Raji (cell line): ENCODE results near the gene ARHGEF5.

Experiments
- POLR2A ChIP-seq: IDR thresholded peaks from 2 replicates; pipeline ENCODE4 v1.6.1; 2011; ENCODE audit warnings: low read depth, low read length, control low read depth; ENCODE audit not compliant: insufficient read depth

Gene ARHGEF5

DNA sequence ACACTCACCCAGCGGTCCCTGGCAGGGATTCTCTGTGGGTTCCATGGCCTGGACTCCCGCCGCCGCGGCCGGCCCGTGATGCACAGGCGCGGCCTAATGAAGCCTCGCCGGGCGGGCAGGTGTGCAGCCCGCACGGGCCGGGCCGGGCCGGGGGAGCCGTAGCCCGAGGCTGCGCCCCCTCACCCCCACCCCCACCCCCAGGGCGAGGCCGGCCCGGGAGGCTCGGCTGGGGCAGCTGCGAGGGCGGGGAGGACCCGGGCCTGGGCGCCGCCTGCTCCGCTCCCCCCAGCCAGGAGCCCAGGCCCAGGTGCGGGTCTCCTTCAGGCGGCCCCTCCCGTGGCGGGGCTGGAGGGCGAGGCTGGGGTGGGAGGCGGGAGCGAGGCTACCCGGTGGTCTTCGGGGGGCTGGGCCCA lies 48.5 kb downstream of the ARHGEF5 start, which contains the start of gene NOBOX:
NOBOX (minus strand) TSS at position 45 of the 413 bp plus-strand sequence.
- no peak for TF ChIP-seq POLR2A

DNA sequence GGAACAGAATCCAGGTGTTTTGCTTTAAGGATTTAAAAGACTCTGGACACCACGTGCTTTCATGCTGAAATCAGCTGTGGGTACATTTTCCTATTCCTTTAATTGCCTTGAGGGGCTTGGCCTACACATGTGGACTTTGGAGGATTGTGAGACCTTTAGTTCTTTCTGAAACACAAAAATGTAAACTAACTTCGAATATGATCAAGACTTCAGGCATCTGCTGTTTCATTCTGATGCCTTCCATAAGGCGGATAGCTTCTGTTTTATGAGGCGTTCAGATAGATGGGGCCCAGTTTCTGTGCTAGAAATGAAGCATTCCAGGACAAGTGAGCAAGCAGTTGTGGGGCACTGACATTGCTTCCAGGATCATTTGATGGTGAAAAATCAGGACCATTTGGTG lies 49.7 kb downstream of the ARHGEF5 start:
- TF ChIP-seq POLR2A, result no peak

DNA sequence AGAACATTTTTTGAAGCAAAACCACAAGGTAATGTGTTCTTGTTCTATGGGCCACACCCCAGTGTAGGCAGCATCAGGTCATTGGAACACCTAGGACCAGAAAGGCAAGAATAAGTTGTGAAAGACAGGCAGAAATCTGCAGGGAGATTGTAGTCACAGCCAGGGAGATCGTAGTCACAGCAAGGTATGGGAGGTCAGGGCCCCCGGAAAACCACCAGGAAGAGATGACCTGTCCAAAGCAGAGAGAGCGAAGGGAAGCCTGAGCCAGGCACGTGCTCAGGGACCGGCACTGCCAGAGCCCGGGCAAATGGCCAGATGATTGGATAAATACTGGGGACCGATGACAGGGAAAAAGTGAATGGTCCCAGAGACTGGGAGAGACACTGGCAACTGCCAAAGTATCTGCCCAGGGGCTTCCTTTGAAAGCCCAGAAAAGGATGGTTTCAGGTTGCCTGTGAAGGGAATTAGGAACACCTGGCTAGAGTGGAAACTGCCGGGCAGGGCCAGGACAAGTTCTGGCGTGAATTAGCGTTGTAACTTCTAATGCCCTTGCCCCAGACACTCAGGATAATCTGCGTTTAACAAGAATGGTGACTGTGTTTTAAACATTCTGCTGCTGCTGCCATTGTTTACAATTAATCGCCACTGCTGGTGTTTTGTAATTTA lies 52.2 kb downstream of the ARHGEF5 start:
- TF ChIP-seq POLR2A, result no peak

DNA sequence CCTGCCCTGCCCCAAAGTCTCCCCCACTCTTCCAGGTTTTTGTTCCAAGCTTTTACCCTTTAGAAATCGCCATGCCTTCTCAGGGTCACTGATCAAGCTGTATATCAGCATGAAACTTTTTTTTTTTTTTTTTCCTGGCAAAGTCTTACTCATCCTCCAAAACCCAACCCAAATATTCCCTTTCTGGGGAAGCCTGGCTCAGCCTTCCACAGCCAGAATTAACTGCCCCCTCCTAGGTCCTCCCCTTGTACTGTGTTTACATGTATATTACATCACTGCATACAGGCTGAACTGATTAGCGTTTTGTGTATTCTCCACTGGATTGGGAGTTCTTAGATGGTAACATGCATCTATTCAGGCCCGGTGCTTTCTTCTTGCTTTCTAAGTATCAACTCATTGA lies 52.9 kb downstream of the ARHGEF5 start:
- no peak for TF ChIP-seq POLR2A

DNA sequence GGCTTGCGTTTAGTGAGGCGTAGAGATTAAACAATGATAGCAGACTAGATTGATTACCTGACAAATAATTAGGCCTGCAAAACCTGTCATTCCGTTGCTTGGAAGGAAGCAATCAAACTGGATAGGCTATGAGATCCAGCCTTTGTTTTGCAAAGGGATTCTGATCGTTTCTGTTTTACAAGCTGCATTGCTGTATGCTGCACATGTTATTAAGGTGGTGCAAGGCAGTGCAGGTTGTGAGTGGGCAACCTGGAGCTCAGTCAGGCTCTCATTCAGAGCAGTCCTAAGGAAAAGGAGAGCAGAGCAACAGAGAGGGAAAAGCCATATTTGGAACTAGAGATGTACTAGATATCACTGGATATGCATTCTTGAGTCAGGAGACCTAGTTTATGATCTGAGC lies 55.2 kb downstream of the ARHGEF5 start:
- no peak for TF ChIP-seq POLR2A

DNA sequence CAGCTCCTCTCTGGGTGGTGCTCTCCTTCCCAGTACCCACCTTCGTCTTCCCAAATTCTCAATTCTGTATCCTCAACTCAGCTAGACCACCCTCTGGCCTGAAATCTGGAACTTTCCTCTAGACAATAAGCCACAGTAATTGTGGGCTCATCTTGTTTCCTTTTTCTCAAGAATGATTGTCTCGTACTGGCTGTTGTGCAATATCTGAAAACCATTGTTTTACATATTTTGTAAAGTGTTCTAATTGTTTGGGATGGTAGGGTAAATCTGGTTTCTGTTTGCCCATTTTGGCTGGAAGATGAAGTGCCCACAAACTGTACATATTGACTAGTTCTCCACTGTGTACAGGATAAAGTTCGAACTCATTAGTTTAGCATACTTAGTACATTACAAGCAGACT lies 59.6 kb downstream of the ARHGEF5 start:
- TF ChIP-seq POLR2A, result no peak

DNA sequence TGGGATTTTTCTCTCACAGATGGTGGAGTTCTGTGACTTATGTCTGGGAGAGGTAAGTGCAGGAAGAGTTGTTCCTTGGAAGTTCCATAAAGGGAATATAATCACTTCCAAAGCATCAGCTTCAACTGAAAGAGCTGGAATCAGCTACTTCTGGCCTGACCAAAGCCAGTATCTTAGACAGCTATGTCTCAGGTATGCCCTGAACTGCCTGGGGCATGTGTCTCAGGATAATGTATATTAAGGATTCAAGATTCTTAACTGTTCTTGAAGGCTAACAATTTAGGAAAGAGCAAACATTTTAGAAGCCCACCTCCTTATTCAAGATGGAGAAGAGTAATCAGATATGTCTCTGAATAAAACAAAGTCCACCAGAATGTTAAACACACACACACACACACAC lies 60.7 kb downstream of the ARHGEF5 start:
- no peak for TF ChIP-seq POLR2A

DNA sequence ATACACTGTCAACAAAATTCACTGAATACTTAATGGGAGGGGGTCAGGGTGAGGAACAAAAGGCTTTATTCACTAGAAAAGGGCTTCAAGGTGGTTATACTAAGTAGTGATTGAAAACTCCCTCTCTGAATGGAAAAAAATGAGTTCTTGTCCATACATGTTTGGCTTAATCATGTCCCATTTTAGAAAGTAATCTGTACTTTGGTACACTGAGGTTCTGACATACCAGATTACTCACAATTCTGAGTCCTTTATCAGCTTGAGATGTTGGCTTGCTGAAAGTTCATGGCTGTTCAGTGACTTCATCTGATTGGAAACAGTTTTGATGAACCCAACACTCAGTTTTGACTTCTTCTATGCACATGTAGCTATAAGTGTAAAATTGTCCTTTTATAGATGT lies 61.1 kb downstream of the ARHGEF5 start:
- TF ChIP-seq POLR2A, result no peak

DNA sequence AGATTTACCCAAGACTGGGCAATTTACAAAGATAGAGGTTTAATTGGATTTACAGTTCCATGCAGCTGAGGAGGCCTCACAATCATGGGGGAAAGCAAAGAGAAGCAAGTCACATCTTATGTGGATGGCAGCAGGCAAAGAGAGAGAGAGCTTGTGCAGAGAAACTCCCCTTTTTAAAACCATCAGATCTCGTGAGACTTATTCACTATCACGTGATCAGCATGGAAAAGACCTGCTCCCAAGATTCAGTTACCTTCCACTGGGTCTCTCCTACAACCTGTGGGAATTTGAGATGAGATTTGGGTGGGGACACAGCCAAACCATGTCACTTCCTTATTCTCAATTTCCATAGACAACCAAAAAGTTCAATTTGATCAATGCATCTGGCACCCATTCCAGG lies 73.2 kb downstream of the ARHGEF5 start:
- no peak for TF ChIP-seq POLR2A
